Measurements from ENCODE around the gene H1-8.

DNA sequence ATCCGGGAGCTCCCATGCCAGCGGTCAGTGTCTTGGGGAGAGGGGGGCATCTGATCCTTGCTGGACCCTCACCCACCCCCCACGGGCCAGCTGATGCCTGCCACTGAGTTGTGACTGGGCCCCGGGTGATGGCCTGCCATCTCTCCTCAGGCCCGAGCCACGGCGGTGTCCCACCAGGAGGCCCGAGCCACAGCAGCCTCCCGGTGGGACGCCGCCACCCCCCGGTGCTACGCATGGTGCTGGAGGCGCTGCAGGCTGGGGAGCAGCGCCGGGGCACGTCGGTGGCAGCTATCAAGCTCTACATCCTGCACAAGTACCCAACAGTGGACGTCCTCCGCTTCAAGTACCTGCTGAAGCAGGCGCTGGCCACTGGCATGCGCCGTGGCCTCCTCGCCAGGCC lies 4.3 kb downstream of the H1-8 start:
- TF ChIP-seq, protein P1, sequence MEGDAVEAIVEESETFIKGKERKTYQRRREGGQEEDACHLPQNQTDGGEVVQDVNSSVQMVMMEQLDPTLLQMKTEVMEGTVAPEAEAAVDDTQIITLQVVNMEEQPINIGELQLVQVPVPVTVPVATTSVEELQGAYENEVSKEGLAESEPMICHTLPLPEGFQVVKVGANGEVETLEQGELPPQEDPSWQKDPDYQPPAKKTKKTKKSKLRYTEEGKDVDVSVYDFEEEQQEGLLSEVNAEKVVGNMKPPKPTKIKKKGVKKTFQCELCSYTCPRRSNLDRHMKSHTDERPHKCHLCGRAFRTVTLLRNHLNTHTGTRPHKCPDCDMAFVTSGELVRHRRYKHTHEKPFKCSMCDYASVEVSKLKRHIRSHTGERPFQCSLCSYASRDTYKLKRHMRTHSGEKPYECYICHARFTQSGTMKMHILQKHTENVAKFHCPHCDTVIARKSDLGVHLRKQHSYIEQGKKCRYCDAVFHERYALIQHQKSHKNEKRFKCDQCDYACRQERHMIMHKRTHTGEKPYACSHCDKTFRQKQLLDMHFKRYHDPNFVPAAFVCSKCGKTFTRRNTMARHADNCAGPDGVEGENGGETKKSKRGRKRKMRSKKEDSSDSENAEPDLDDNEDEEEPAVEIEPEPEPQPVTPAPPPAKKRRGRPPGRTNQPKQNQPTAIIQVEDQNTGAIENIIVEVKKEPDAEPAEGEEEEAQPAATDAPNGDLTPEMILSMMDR (IDR thresholded peaks at IDR 0.05), result no peak
- no peak for TF ChIP-seq POLR2A (IDR thresholded peaks at IDR 0.05)
